HG02981 (cell line): Measurements from ENCODE around the gene TIA1.

Experiments
- ATAC-seq: cut with Tn5 transposase; IDR thresholded peaks from one replicate; pipeline ENCODE4 v1.9.1; 2021; ENCODE audit warnings: mild to moderate bottlenecking, moderate library complexity; ENCODE audit not compliant: unreplicated experiment

The TIA1 gene

DNA sequence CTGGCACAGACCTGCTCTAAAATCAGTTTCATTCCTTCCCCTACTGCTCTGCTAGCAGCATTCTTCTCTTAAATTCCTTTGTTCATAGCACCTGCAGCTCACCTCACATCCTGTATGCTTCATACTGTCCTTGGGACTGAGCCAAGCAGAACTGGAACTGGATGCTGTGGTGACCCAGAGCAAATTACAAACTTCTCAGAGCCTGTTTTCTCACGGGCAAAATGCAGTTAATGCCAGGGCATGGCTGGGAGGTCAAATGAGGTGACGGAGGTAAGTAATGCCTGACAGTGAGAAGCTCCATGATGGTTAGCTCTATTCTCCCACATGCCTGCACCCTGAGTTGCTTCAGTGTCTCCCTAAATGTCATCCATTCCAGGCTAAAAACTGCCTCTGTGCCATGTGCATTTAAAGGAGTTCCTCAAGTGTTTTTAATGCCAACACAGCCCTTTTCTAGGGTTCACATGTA, 87.3 kb downstream of the TIA1 start:
- ATAC-seq, result peak; percentile 92

DNA sequence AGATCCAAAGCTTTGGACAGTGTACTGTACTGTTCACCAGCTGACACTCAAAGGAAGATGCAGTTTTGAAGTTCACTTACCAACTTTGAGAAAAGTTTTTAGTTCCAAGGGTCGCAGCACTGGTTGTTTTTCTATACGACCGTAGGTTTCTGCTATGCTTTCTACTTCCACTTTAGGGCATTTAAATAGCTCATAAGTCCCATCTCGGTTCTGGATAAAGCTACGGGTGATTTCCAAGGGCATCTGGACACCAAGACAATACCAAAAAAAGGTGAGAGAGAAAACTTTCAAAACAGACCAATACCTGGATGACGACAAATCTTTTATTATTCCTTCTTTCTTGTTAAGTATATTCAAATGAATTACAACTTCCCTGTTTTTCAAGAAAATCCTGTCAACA, 87.9 kb downstream of the TIA1 start:
- no peak for ATAC-seq
